Fibroblast of lung (primary cell): Measurements from ENCODE around the gene DAGLA. TPM values are rescaled to one million over a fixed set of nuclear protein-coding genes. Genes with fewer than 3 reads are reported as not detected.
"Not testable (repeated sequence)": the region's sequence is repeated elsewhere in the genome, so short reads cannot be mapped to it uniquely, and the experiment has no call there.

Experiments used
- DNase-seq, 2 donors: peaks; one replicate each; pipeline versions ENCODE4 v3.0.0 to v3.0.0-alpha.2; 2010; ENCODE audit warnings: low read depth in 2 of 2
- H2AFZ ChIP-seq: 2 replicates; pipeline ENCODE4 v1.5.1; 2012; ENCODE audit warnings: low read length, control low read depth, inconsistent platforms
- H3K27ac ChIP-seq: 2 replicates; pipeline ENCODE4 v1.5.1; 2011; ENCODE audit warnings: low read length, control low read depth; ENCODE audit not compliant: insufficient read depth
- H3K27me3 ChIP-seq: 2 replicates; pipeline ENCODE4 v1.5.1; 2011; ENCODE audit warnings: mild to moderate bottlenecking, low read length; ENCODE audit not compliant: control insufficient read depth, insufficient read depth
- H3K36me3 ChIP-seq: 2 replicates; pipeline ENCODE4 v1.5.1; 2011; ENCODE audit warnings: low read length; ENCODE audit not compliant: control insufficient read depth, insufficient read depth
- H3K4me1 ChIP-seq: 2 replicates; pipeline ENCODE4 v1.5.1; 2011; ENCODE audit warnings: low read length; ENCODE audit not compliant: control insufficient read depth, insufficient read depth; ENCODE audit errors: extremely low read depth
- H3K4me2 ChIP-seq: 2 replicates; pipeline ENCODE4 v1.5.1; 2011; ENCODE audit warnings: low read length, control low read depth; ENCODE audit not compliant: insufficient read depth; ENCODE audit errors: extremely low read depth
- H3K4me3 ChIP-seq, 4 experiments: fragments of 200-600 bp in 1 of 4; sonication (generic) in 1 of 4; replicated peaks in 1 of 4; 2 replicates each; pipeline ENCODE4 v1.5.1; 2011 to 2016; ENCODE audit warnings: low read length in 4 of 4, low read depth in 3 of 4, mild to moderate bottlenecking in 3 of 4, control low read depth in 2 of 4, inconsistent platforms in 1 of 4, mixed read lengths in 1 of 4; ENCODE audit not compliant: insufficient read depth in 1 of 4; ENCODE audit errors: control extremely low read depth in 1 of 4
- H3K79me2 ChIP-seq: 2 replicates; pipeline ENCODE4 v1.5.1; 2012; ENCODE audit warnings: mild to moderate bottlenecking, low read length, inconsistent platforms; ENCODE audit not compliant: control insufficient read depth, insufficient read depth
- H3K9ac ChIP-seq: 2 replicates; pipeline ENCODE4 v1.5.1; 2011; ENCODE audit warnings: mild to moderate bottlenecking, low read length, control low read depth; ENCODE audit not compliant: insufficient read depth
- H3K9me3 ChIP-seq: 2 replicates; pipeline ENCODE4 v1.5.1; 2012; ENCODE audit warnings: low read depth, low read length; ENCODE audit not compliant: control insufficient read depth, insufficient read depth
- H4K20me1 ChIP-seq: 2 replicates; pipeline ENCODE4 v1.5.1; 2011; ENCODE audit warnings: low read length; ENCODE audit not compliant: control insufficient read depth, insufficient read depth; ENCODE audit errors: extremely low read depth
- CTCF ChIP-seq, 2 donors: IDR thresholded peaks in 1 of 2; conservative IDR thresholded peaks in 1 of 2; 1 replicate in 1 of 2; 2 replicates in 1 of 2; pipeline ENCODE4 v1.5.1; 2011 to 2012; ENCODE audit warnings: low read length in 2 of 2, control low read depth in 1 of 2, inconsistent platforms in 1 of 2, low read depth in 1 of 2, mild to moderate bottlenecking in 1 of 2
- EZH2 ChIP-seq: IDR thresholded peaks from 2 replicates; pipeline ENCODE4 v1.5.1; 2012; ENCODE audit warnings: low read length, control low read depth, mild to moderate bottlenecking; ENCODE audit errors: missing control alignments
- polyA plus RNA-seq, 2 donors: library from polyadenylated mRNA; depleted of rRNA in 1 of 2; stranded (reverse) in 1 of 2; unstranded in 1 of 2; fragments of >200 nt; gene quantifications; 2 replicates each; pipeline ENCODE4 v1.2.1, GENCODE V29; 2011 to 2012; ENCODE audit warnings: missing spikeins in 1 of 2
- total RNA-seq: library from RNA; depleted of rRNA; stranded (reverse); fragments of >200 nt; gene quantifications from 2 replicates; pipeline ENCODE4 v1.2.1, GENCODE V29; 2014

DAGLA gene
- total and polyA plus RNA-seq, 2 donors (not counting 1 experiment from before 2014, with no cell fraction given), result 1.00 to 2.0 TPM

GRCh38 chr11:61657566-61658290, 22.5 kb upstream of the DAGLA start:
- H3K27me3 ChIP-seq, result peaks cover 11% of the 10 kb centered on the region
- TF ChIP-seq EZH2, result no peak
- TF ChIP-seq CTCF (conservative IDR thresholded peaks at IDR 0.05 in 1 of 2, IDR thresholded peaks at IDR 0.05 in 1 of 2; ENCODE audit: low read depth in 1 of 2, low read length in 2 of 2), result no peak
- H3K27ac ChIP-seq, result no peak overlapping the region

GRCh38 chr11:61659413-61660196, 20.6 kb upstream of the DAGLA start:
- peaks cover 6% of the 10 kb centered on the region for H3K27me3 ChIP-seq
- H3K79me2 ChIP-seq, result no peaks in the 10 kb centered on the region
- H3K4me1 ChIP-seq, result no peaks in the 10 kb centered on the region
- no peak overlapping the region for H3K4me2 ChIP-seq
- no peaks in the 10 kb centered on the region for H3K36me3 ChIP-seq
- H3K4me3 ChIP-seq, result no peak overlapping the region
- no peak overlapping the region for H2AFZ ChIP-seq
- TF ChIP-seq CTCF (conservative IDR thresholded peaks at IDR 0.05 in 1 of 2, IDR thresholded peaks at IDR 0.05 in 1 of 2; ENCODE audit: low read depth in 1 of 2, low read length in 2 of 2) (no peak), EZH2 (no peak)
- no peak for DNase-seq
- H3K27ac ChIP-seq, result no peak overlapping the region
- H4K20me1 ChIP-seq, result no peaks in the 10 kb centered on the region
- H3K9me3 ChIP-seq, result no peaks in the 10 kb centered on the region
- no peak overlapping the region for H3K9ac ChIP-seq

More at GRCh38 chr11:61657566-61658290, 22.5 kb upstream of the DAGLA start:
- DNase-seq, result no peak
- Histone ChIP-seq H4K20me1 (no peaks in the 10 kb centered on the region), H3K36me3 (no peaks in the 10 kb centered on the region), H3K9ac (no peak overlapping the region), H3K9me3 (no peaks in the 10 kb centered on the region), H3K79me2 (no peaks in the 10 kb centered on the region), H3K4me3 (no peak overlapping the region), H3K4me2 (no peak overlapping the region), H2AFZ (no peak overlapping the region), H3K4me1 (no peaks in the 10 kb centered on the region)

GRCh38 chr11:61660997-61661396, 19.2 kb upstream of the DAGLA start:
- H3K4me1 ChIP-seq, H2AFZ ChIP-seq, H3K27me3 ChIP-seq, H3K27ac ChIP-seq, H3K9ac ChIP-seq, H3K79me2 ChIP-seq, H3K9me3 ChIP-seq, H4K20me1 ChIP-seq, H3K36me3 ChIP-seq, H3K4me3 ChIP-seq, DNase-seq, H3K4me2 ChIP-seq: not testable (repeated sequence)
